ENCODE measurements around the gene DNAJC7.
"Not testable (repeated sequence)": the region's sequence is repeated elsewhere in the genome, so short reads cannot be mapped to it uniquely, and the experiment has no call there.

Gene DNAJC7

GRCh38 chr17:42023524-42024349 lies 6.5 kb upstream of the DNAJC7 start:
- no peak for DNase-seq (ENCODE audit: low read depth)
- TF ChIP-seq CTCF (IDR thresholded peaks at IDR 0.05; ENCODE audit: low read depth, low read length, missing control alignments), result no peak
- H3K4me3 ChIP-seq (ENCODE audit: low read depth, low read length), result no peak overlapping the region

- DNase-seq (ENCODE audit: low read depth), result not testable (repeated sequence)
- H3K4me3 ChIP-seq (ENCODE audit: low read depth, low read length), result peak overlapping the region; percentile 86
These were observed 3.6 kb upstream of the DNAJC7 start for GRCh38 chr17:42020845-42021244.

- peak; percentile 68 for DNase-seq (ENCODE audit: low read depth)
These were observed 2.5 kb upstream of the DNAJC7 start, which contains the start of gene NKIRAS2 for GRCh38 chr17:42019509-42020404. TSS of gene NKIRAS2 (plus strand) at chr17:42020090. CDS start at chr17:42021578, 1,488 bp downstream.

GRCh38 chr17:42018988-42019387 lies 1.7 kb upstream of the DNAJC7 start:
- no peak for DNase-seq (ENCODE audit: low read depth)
- TF ChIP-seq CTCF (IDR thresholded peaks at IDR 0.05; ENCODE audit: low read depth, low read length, missing control alignments), result no peak
- no peak overlapping the region for H3K4me3 ChIP-seq (ENCODE audit: low read depth, low read length)

More at GRCh38 chr17:42019509-42020404, 2.5 kb upstream of the DNAJC7 start, which contains the start of gene NKIRAS2:
- peak; percentile 90 for TF ChIP-seq CTCF (IDR thresholded peaks at IDR 0.05; ENCODE audit: low read depth, low read length, missing control alignments)
- H3K4me3 ChIP-seq (ENCODE audit: low read depth, low read length), result peak within 1 kb of the TSS; percentile 86

- TF ChIP-seq CTCF (IDR thresholded peaks at IDR 0.05; ENCODE audit: low read depth, low read length, missing control alignments), result no peak
- peak overlapping the region; percentile 97 for H3K4me3 ChIP-seq (ENCODE audit: low read depth, low read length)
- DNase-seq (ENCODE audit: low read depth), result no peak
These were observed 1.1 kb upstream of the DNAJC7 start for GRCh38 chr17:42018339-42018738.

GRCh38 chr17:42017866-42018200 lies 594 bp upstream of the DNAJC7 start:
- DNase-seq (ENCODE audit: low read depth), result no peak
- no peak for TF ChIP-seq CTCF (IDR thresholded peaks at IDR 0.05; ENCODE audit: low read depth, low read length, missing control alignments)
- H3K4me3 ChIP-seq (ENCODE audit: low read depth, low read length), result peak overlapping the region; percentile 97

GRCh38 chr17:42016411-42016831 lies 818 bp downstream of the DNAJC7 start:
- H3K4me3 ChIP-seq (ENCODE audit: low read depth, low read length), result peak overlapping the region; percentile 97
- no peak for TF ChIP-seq CTCF (IDR thresholded peaks at IDR 0.05; ENCODE audit: low read depth, low read length, missing control alignments)
- DNase-seq (ENCODE audit: low read depth), result no peak

GRCh38 chr17:42013740-42014139 lies 3.5 kb downstream of the DNAJC7 start:
- not testable (repeated sequence) for DNase-seq (ENCODE audit: low read depth); H3K4me3 ChIP-seq (ENCODE audit: low read depth, low read length)

- DNase-seq (ENCODE audit: low read depth); H3K4me3 ChIP-seq (ENCODE audit: low read depth, low read length): not testable (repeated sequence)
These were observed 4.9 kb downstream of the DNAJC7 start for GRCh38 chr17:42012363-42012762.

All from GM12864 (cell line).